KBM-7 (cell line): ENCODE data around the gene PHTF1.
"Not testable (repeated sequence)": the region's sequence is repeated elsewhere in the genome, so short reads cannot be mapped to it uniquely, and the experiment has no call there.

Experiments used
- DNase-seq: peaks from one replicate; pipeline ENCODE4 v3.0.0-alpha.2; 2015
- in situ Hi-C: fragments of 300-500 bp; cut with MboI; formaldehyde crosslinking; loops from 2 replicates; pipeline ENCODE4 v1.14.3; 2020; ENCODE audit warnings: low sequenced_read_pairs, low pct_unique_long_range_greater_than_20kb, mixed read lengths

The PHTF1 gene

DNA sequence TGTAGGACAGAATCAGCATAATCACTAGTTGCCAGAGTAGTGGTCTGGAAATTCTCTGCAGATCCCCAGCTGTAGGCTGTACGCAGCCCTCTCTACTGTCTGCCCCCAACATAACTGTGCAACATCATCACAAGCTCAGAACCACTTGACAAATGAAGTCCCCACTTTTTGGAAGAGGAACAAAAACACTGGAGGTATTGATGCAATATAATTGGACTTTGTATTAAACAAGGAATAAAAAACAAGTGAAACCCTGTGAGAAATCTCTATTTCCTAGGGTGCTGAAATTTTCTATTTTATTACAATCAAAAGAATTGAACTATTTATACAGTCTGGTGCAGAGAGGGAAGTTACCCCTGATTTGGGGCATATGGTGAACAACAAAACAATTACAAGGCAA is 15.2 kb downstream of the PHTF1 start:
- in situ Hi-C loops, result no loop called here
- DNase-seq, result no peak

DNA sequence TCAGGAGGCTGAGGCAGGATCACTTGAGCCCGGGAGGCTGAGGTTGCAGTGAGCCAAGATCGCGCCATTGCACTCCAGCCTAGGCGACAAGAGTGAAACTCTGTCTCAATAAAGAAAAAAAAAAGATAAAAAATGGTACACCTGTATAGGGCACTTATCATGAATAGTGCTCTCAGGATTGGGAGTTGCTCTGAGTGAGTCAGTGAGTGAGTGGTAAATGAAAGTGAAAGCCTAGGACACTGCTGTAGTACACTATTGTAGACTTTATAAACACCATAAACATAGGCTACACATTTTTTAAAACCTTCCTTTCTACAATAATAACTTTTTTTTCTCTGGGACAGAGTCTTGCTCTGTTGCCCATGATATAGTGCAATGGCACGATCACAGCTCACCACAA is 16.8 kb downstream of the PHTF1 start:
- in situ Hi-C loops, result no loop called here
- no peak for DNase-seq

DNA sequence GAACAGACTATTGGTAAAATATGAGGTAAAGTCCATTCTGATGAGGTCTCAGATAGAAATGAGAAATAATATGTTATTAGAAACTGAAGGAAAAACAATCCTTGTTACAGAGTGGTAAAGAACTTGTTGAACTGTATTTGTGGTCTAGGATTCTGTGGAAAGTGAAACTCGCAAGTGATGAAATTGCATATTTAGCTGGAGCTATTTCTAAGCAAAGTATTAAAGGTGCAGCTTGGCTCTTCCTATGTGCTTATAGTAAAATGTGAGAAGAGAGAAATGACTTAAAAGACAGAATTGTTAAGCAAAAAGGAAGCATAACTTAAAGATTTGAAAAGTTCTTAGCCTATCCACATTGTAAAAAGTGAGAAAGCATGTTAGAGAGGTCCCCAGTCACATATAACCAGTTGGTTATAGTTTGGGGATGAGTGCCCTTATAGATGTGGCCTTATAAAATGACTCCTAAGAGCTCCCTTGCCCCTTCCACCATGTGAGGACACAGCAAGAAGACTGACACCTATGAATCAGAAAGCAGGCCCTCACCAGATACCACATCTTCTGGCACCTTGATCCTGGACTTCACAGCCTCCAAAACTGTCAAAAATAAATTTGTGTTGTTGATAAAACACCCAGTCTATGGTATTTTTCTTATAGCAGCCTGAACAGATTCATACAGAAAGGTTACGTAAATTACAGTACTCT is 24.8 kb downstream of the PHTF1 start:
- DNase-seq, result no peak

DNA sequence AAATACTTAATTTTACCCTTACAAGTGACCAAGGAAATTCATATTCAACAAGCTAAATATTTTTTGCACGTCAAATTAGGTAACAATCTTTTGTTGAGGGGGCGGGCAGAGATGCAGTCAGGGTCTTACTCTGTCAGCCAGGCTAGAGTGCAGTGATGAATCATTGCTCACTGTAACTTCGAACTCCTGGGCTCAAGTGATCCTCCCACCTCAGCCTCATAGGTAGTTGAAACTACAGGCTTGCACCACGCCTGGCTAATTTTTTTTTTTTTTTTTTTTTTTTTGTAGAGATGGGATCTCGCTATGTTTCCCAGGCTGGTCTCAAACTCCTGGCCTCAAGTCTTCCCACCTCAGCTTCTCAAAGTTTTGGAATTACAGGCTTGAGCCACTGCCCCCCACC is 26.5 kb downstream of the PHTF1 start:
- DNase-seq, result no peak
- in situ Hi-C loops, result no loop called here

More for the DNA sequence above, 24.8 kb downstream of the PHTF1 start:
- in situ Hi-C loops, result no loop called here

DNA sequence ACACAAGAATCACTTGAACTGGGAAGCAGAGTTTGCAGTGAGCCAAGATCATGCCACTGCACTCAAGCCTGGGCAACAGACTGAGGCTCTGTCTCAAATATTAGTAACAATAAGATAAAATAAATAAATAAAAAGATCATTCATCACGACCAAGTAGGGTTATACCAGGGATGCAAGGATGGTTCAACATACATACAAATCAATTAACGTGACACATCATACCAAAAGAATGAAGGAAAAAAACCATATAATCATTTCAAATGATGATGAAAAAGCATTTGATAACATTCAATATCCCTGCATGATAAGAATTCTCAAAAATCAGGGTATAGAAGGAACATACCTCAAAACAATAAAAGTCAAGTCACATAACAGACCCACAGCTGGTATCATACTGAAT is 38.3 kb downstream of the PHTF1 start:
- no peak for DNase-seq
- in situ Hi-C loops, result no loop called here

DNA sequence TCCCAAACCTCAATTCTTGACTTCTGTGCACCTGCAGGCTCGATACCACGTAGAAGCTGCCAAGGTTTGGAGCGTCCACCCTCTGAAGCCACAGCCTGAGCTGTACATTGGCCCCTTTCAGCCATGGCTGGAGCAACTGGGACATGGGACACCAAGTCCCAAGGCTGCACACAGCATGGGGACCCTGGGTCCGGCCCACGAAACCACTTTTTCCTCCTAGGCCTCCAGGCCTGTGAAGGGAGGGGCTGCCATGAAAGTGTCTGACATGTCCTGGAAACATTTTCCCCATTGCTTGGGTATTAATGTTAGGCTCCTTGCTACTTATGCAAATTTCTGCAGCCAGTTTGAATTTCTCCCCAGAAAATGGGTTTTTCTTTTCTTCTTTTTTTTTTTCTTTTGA is 40.7 kb downstream of the PHTF1 start:
- in situ Hi-C loops, result not testable (repeated sequence)

DNA sequence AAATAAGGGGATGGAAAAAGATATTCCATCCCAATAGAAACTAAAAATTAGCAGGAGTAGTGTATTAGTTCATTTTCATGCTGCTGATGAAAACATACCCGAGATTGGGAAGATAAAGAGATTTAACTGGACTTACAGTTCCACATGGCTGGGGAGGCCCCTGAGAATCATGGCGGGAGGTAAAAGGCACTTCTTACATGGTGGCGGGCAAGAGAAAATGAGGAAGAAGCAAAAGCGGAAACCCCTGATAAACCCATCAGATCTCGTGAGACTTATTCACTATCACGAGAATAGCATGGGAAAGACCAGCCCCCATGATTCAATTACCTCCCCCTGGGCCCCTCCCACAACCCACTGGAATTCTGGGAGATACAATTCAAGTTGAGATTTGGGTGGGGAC is 41.8 kb downstream of the PHTF1 start:
- DNase-seq, in situ Hi-C loops: not testable (repeated sequence)

More for the DNA sequence above, 40.7 kb downstream of the PHTF1 start:
- not testable (repeated sequence) for DNase-seq

DNA sequence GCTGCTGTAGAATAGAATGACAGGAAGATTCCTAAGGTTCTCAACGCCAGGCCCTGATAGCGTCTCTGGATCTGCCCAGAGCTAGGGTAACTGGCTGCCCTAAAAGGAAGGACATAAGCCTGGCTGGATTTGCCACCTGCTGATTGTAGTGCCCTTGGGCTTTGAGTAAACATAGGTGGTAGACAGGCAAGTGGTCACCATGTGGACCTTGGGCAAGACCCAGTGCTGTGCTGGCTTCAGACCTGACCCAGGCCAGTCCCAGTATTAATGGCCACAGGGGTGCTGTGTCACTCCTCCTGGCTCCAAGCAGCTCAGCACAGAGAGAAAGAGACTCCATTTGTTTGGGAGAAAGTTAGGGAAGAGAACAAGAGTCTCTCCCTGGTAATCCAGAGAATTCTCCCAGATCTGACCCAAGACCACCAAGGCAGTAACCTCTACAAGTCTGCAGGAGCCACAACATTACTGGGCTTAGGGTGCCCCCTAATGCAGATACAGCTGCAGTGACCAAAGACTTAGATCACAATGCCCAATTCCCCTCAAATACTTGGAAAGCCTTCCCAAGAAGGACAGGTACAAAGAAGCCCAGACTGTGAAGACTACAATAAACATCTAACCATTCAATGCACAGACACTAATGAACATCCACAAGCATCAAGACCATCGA is 44.5 kb downstream of the PHTF1 start:
- no peak for DNase-seq
- in situ Hi-C loops, result no loop called here

DNA sequence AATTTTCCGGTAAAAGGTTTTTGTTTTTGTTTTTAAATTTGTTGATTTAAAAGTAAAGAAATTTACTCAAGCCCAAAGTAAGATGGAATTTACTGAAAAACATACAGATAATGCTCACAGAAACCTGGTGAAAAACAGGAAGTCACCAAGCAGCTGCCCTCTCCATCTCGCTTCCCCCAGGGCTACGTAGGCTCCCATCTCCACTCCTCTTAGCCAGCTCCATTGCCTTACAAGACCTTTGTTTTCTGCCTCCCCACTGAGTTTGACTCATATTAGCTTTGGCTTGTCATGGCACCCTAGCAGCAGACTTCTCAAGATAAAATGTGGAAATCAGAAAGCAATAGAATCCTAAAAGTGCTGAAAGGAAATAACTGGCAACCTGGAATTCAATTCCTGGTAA is 57.9 kb downstream of the PHTF1 start:
- peak; percentile 86 for DNase-seq
- in situ Hi-C loops, result no loop called here

DNA sequence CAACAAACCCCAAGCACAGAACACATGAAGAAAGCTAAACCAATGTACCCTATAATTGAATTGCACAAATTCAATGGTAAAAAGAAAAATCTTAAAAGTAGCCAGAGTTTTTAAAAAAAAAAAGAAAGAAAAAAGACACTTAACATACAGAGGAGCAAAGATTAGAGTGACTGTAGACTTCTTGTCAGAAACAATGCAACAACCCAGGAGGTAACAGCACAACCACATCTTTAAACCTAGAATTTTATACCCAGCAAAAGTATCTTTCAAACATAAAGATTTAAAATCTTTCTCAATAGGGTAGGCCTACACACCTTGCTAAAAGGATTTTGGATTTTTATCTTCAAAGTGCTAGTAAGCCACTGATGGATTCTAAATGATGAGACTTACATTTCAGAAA is 64.4 kb downstream of the PHTF1 start:
- in situ Hi-C loops, result loop anchor here (25.0 kb wide), 1 partner anchor 558 kb away; no protein-coding TSS in a partner anchor

DNA sequence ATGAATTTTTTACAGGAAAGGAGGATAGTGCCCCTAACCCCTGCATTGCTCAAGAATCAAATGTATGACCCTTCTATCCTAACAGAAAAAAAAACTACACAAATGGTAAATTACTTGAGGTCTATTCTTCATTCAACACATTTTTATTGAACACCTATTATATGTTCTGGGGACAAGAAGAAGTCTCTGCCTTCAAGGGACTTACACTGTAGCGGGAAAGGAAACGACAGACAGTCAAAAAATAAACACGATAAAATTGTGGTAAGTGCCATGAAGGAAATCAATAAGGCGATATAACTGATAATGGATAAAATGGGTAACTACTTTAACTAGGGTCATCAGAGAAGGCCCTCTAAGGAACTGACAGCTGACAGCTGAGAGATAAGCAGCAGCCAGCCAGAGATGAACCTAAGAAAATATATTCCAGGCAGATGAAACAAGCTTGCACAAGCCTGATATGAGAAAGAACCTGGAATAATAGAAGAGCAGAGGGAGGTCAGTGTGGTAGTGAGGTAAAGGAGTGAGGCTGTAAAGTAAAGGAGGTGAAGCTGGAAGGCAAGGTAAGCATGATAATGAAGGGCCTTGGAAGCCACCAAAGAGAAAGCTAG is 66.4 kb downstream of the PHTF1 start:
- no peak for DNase-seq
- in situ Hi-C loops, result loop anchor here (25.0 kb wide), 1 partner anchor 556 kb away; no protein-coding TSS in a partner anchor

More for the DNA sequence above, 64.4 kb downstream of the PHTF1 start:
- no peak for DNase-seq

DNA sequence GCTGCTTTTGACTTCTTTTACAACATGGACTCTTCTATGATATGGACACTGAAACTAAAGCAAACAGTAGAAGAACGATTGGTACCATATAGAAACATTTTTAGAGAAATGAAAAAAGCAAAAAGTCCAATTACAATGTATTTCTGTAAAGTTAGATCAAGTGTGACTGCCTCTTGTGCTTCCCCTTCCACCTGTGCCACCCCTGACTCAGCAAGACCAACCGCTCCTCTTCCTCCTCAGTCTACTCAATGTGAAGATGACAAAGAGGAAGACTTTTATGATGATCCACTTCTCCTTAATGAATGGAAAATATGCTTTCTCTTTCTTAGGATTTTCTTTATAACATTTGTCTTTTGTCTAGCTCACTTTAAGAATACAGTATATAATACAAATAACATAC is 66.9 kb downstream of the PHTF1 start:
- no peak for DNase-seq
- in situ Hi-C loops, result loop anchor here (25.0 kb wide), 1 partner anchor 555 kb away; no protein-coding TSS in a partner anchor

DNA sequence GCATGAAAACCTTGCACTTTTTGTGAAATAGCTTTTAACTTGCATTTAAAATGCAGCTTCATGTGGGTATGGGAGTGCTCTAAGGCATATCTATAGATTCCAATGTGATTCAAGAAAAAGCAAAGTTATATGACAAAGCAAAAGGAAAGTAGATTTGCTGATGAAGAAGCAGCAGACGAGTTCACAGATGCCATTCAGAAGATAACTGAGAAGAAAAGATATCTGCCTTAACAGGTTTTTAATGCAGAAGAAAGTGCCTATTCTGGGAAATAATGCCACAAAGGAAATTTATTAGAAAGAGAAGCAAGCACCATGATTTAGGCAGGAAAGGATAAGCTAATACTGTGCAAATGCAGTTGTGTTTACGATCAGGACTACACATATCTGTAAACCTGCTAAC is 68.1 kb downstream of the PHTF1 start:
- in situ Hi-C loops, result loop anchor here (25.0 kb wide), 1 partner anchor 554 kb away; no protein-coding TSS in a partner anchor
- no peak for DNase-seq

DNA sequence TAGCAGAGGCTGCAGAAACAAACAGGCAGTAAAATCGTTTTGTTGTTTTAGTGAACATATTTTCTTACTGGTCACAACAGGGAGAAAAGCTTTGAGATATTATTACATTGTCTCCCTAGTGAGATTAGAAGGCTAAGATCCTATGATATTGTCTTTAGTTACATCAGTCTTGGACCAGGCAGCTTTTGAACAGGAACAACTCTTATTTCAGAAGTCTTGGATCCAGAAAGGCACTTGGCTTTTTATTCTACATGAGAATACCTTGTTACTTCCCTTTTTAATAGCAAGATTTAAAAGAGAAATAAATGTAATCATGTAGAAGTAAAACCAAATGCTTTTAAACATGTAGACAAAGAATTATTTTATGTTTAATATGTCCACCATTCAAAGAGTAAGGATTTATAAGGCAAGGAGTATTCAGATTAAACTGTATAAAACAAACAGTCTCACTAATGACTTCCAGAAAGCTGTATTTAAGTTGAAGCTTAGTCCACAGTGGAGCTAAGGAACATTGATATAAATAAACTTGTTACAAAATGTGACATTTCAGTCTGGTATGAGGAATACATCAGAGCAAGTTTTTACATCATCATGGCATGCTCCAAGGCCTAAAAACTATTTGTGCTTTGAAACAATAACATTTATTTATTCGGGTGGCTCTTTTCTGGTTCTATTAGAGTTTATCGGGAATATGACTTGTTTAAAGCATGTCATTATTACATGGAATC is 72.2 kb downstream of the PHTF1 start:
- DNase-seq, result no peak
- in situ Hi-C loops, result loop anchor here (25.0 kb wide), 1 partner anchor 550 kb away; no protein-coding TSS in a partner anchor

DNA sequence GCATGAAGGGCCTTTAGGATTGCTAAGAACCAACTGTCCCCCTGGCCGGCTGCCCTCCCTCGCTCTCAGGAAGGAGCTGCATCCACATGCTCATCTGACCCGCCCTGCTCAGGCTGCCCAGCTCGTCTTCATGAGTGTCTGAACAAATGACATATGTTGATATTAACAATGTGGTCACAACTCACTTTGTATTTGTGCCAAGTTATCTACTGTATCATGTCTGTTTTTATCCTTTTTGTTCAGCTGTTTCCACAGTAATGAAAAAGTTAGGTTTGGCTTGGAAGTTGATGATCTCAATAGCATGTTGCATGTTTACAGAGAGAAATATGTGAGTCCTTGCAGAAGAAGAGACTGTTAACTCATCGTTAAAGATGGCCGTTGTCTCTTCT is 75.1 kb downstream of the PHTF1 start:
- DNase-seq, result no peak
- in situ Hi-C loops, result loop anchor here (25.0 kb wide), 1 partner anchor 547 kb away; no protein-coding TSS in a partner anchor

DNA sequence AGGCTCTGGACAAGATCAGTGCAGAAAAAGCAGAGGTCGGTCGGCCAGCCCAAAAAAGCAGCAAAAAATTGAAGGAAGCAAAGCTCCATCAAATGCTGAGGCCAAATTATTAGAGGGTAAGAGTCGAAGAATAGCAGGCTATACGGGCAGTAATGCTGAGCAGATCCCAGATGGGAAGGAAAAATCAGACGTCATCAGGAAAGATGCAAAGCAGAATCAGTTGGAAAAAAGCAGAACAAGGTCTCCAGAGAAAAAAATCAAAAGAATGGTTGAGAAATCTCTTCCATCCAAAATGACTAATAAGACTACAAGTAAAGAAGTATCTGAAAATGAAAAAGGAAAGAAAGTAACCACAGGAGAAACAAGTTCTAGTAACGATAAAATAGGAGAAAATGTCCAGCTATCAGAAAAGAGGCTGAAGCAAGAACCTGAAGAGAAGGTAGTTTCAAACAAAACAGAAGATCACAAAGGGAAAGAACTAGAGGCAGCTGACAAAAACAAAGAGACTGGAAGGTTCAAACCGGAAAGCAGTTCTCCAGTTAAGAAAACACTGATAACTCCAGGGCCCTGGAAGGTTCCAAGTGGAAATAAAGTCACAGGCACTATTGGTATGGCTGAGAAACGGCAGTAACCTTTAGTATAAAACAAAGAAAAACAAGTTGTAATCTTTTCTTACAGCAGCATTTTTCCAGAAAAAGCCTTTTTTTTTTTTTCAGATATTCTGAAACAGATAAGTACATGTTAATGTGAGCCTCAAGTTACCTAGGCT is 75.7 kb downstream of the PHTF1 start:
- in situ Hi-C loops, result loop anchor here (25.0 kb wide), 1 partner anchor 546 kb away; no protein-coding TSS in a partner anchor
- no peak for DNase-seq

DNA sequence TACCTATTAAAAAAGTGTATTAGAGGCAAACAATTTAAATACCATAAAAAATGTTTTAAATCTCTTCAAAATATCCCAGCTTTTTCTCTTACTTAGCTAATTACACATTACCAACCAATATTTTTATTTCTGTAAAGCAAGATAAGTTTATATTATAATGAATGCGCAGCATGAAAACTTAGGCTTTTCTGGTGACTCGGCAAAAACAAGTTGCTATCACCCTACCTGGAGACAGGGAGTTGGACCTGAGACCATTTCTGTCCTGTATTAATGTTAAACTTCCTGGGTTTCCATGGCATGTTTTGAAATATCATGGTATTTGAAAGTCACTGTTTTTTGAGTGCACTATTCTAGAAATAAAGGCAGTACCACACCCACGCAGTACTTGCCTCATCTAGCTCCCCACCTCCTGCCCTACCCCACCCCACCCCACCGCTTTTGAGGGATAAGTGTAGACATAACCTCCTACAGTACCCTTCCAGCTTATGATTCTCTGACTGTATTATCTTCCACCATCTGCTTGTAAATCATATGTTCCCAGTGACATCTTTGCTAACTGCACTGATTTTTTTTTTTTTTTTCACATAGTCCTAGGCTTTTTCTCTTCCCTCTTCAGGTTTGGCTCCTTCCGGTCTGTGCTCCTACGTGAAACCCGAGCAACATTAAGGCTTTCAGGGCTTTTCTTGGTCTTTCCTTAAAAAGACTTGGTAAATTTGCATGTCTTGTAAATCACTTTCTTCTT is 77.5 kb downstream of the PHTF1 start:
- in situ Hi-C loops, result loop anchor here (25.0 kb wide), 1 partner anchor 544 kb away; no protein-coding TSS in a partner anchor
- DNase-seq, result no peak

DNA sequence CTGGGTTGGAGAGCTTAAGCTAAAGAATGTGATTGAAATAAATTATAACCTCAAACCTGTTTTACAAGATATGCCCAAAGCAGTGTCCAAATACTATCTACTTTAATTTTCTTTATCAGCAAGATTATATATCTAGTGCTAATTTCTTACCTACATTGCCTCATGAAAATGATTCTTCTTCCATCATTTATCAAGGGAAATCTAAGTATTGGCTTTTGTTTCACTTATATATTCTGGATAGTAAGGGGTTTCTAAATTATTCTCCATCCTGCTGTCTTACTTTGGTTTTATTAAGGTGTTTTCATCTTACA is 81.2 kb downstream of the PHTF1 start:
- DNase-seq, result no peak
- in situ Hi-C loops, result loop anchor here (25.0 kb wide), 1 partner anchor 541 kb away; no protein-coding TSS in a partner anchor
